HepG2 (cell line): ENCODE results near the gene CAPN10. TPM values are rescaled to one million over a fixed set of nuclear protein-coding genes. Genes with fewer than 3 reads are reported as not detected.
A peak's percentile ranks its signal among the peaks of the same experiment; 100 is the strongest.

Experiments used
- BORCS8-MEF2B ChIP-seq: sonication (generic); formaldehyde crosslinking; IDR thresholded peaks from 2 replicates; pipeline ENCODE4 v1.8.0; 2022; ENCODE audit warnings: mild to moderate bottlenecking, missing genetic modification reagents
- CCDC6 ChIP-seq: sonication (generic); formaldehyde crosslinking; IDR thresholded peaks from 2 replicates; pipeline ENCODE4 v1.8.1; 2022; ENCODE audit warnings: mild to moderate bottlenecking, missing genetic modification reagents, moderate library complexity
- CENPX ChIP-seq: sonication (generic); formaldehyde crosslinking; IDR thresholded peaks from 2 replicates; pipeline ENCODE4 v1.9.0; 2021; ENCODE audit warnings: mild to moderate bottlenecking, missing genetic modification reagents, moderate library complexity
- DPF2 ChIP-seq: sonication (generic); formaldehyde crosslinking; IDR thresholded peaks from 2 replicates; pipeline ENCODE4 v1.4.0; 2020; ENCODE audit warnings: mild to moderate bottlenecking, low read depth, missing genetic modification reagents, borderline replicate concordance
- FOXM1 ChIP-seq: sonication (generic); formaldehyde crosslinking; IDR thresholded peaks from 2 replicates; pipeline ENCODE4 v1.5.0; 2020; ENCODE audit warnings: missing genetic modification reagents
- HMGA1 ChIP-seq: sonication (generic); formaldehyde crosslinking; conservative IDR thresholded peaks from 2 replicates; pipeline ENCODE4 v1.4.0; 2020; ENCODE audit warnings: missing genetic modification reagents
- KAT7 ChIP-seq: IDR thresholded peaks from 2 replicates; pipeline ENCODE4 v1.6.1; 2018; ENCODE audit warnings: borderline replicate concordance, missing compliant biosample characterization
- NFKBIZ ChIP-seq: IDR thresholded peaks from 2 replicates; pipeline ENCODE4 v1.6.1; 2018; ENCODE audit warnings: missing genetic modification reagents, missing compliant biosample characterization
- REL ChIP-seq: sonication (generic); formaldehyde crosslinking; conservative IDR thresholded peaks from 2 replicates; pipeline ENCODE4 v1.8.0; 2022; ENCODE audit warnings: mild to moderate bottlenecking, missing genetic modification reagents, moderate library complexity
- RXRA ChIP-seq: sonication (generic); formaldehyde crosslinking; IDR thresholded peaks from 2 replicates; pipeline ENCODE4 v1.5.1; 2020; ENCODE audit warnings: missing genetic modification reagents
- SCMH1 ChIP-seq: sonication (generic); formaldehyde crosslinking; IDR thresholded peaks from 2 replicates; pipeline ENCODE4 v1.9.0; 2021; ENCODE audit warnings: missing genetic modification reagents, mild to moderate bottlenecking, borderline replicate concordance
- SIN3B ChIP-seq: fragments of 150-350 bp; IDR thresholded peaks from 2 replicates; pipeline ENCODE4 v1.6.1; 2014; ENCODE audit warnings: low read length
- ZBTB1 ChIP-seq: sonication (generic); formaldehyde crosslinking; IDR thresholded peaks from 2 replicates; pipeline ENCODE4 v1.4.0; 2020; ENCODE audit warnings: missing genetic modification reagents, borderline replicate concordance
- ZBTB7A ChIP-seq: sonication (generic); formaldehyde crosslinking; IDR thresholded peaks from 2 replicates; pipeline ENCODE4 v1.8.0; 2022; ENCODE audit warnings: mild to moderate bottlenecking, missing genetic modification reagents
- ZNF143 ChIP-seq: sonication (generic); formaldehyde crosslinking; IDR thresholded peaks from 2 replicates; pipeline ENCODE4 v1.4.0; 2020; ENCODE audit warnings: missing genetic modification reagents
- ZNF329 ChIP-seq: sonication (generic); formaldehyde crosslinking; IDR thresholded peaks from 2 replicates; pipeline ENCODE4 v1.9.0; 2021; ENCODE audit warnings: low read depth, mild to moderate bottlenecking, missing genetic modification reagents
- ZNF350 ChIP-seq: sonication (generic); formaldehyde crosslinking; IDR thresholded peaks from 2 replicates; pipeline ENCODE4 v1.4.0; 2020; ENCODE audit warnings: mild to moderate bottlenecking, low read depth, missing genetic modification reagents, borderline replicate concordance
- ZNF382 ChIP-seq: sonication (generic); formaldehyde crosslinking; IDR thresholded peaks from 2 replicates; pipeline ENCODE4 v1.5.0; 2020; ENCODE audit warnings: missing genetic modification reagents, mild to moderate bottlenecking, borderline replicate concordance
- ZNF546 ChIP-seq: sonication (generic); formaldehyde crosslinking; conservative IDR thresholded peaks from 2 replicates; pipeline ENCODE4 v1.8.1; 2023; ENCODE audit warnings: mild to moderate bottlenecking, missing genetic modification reagents
- ZNF766 ChIP-seq: sonication (generic); formaldehyde crosslinking; IDR thresholded peaks from 2 replicates; pipeline ENCODE4 v1.5.0; 2020; ENCODE audit warnings: missing genetic modification reagents, borderline replicate concordance
- ZNF780A ChIP-seq: sonication (generic); formaldehyde crosslinking; IDR thresholded peaks from 2 replicates; pipeline ENCODE4 v1.8.0; 2022; ENCODE audit warnings: mild to moderate bottlenecking, missing genetic modification reagents, moderate library complexity
- polyA plus RNA-seq, 8 experiments: library from polyadenylated mRNA; depleted of rRNA in 3 of 8; stranded (reverse) in 7 of 8; unstranded in 1 of 8; fragments of >200 nt; fragmentation: Illumina TruSeq in 4 of 8; extraction: Trizol in 4 of 8; gene quantifications; 2 replicates each; pipeline versions ENCODE4 v1.2.1 to v1.2.3, GENCODE V29; 2011 to 2016; ENCODE audit warnings: low read depth in 4 of 8, missing spikeins in 1 of 8, mixed read lengths in 1 of 8; ENCODE audit not compliant: insufficient read depth in 1 of 8
- total RNA-seq, 5 experiments: library from RNA; depleted of rRNA; stranded (reverse); fragments of >200 nt; fragmentation: Illumina TruSeq; extraction: Trizol; gene quantifications; 2 replicates each; pipeline ENCODE4 v1.2.3, GENCODE V29; 2016; ENCODE audit warnings: low read depth in 1 of 5
- TF ChIP-seq, protein P1 (sequence below): sonication (generic); formaldehyde crosslinking; IDR thresholded peaks from 2 replicates; pipeline ENCODE4 v1.4.0; 2020; ENCODE audit warnings: mild to moderate bottlenecking, low read depth, missing genetic modification reagents
- TF ChIP-seq, protein P2 (sequence below): sonication (generic); formaldehyde crosslinking; IDR thresholded peaks from 2 replicates; pipeline ENCODE4 v1.4.0; 2020; ENCODE audit warnings: mild to moderate bottlenecking, missing genetic modification reagents
- TF ChIP-seq, protein P3 (sequence below): sonication (generic); formaldehyde crosslinking; IDR thresholded peaks from 2 replicates; pipeline ENCODE4 v1.5.0; 2020; ENCODE audit warnings: missing genetic modification reagents

The CAPN10 gene
- total and polyA plus RNA-seq, 2 of the 13 experiments (the other 11 are each of a cell fraction or from before 2014, with no cell fraction given), result 27.6 to 32.4 TPM

DNA sequence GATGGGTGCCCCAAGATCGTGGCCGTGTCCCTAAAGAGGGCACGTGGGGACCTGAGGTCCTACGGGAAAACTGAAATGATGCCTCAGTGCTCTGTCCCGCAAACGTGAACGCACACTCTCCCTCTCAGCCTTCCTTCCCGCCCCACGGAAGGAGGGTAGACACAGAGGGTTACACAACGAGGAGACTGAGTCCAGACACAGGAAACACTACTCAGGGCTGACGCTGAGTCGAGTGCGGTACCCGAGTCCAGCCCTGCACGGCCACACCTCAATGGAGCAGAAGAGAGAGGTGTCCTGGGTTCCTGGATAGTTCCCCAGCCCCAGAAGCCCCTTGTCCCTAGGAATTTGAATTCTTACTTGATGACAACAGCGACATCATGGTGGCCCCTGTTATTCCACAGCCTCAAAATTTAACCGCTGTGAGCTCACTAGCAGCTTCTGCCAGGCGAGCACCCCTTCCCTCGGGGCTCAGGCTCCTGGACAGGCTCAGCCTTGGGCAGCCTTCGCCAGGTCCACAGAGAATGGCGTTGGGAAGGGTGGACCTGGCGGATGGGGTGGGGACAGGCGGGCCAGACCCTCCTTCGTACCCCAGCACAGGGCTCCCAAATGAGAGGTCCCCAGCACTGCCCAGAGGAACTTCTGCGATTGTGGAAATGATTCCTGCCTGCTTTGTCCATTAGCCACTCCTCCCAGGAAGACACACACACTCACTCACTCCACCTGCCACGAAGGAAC lies 19.2 kb upstream of the CAPN10 start (continued):
- TF ChIP-seq, protein P1, sequence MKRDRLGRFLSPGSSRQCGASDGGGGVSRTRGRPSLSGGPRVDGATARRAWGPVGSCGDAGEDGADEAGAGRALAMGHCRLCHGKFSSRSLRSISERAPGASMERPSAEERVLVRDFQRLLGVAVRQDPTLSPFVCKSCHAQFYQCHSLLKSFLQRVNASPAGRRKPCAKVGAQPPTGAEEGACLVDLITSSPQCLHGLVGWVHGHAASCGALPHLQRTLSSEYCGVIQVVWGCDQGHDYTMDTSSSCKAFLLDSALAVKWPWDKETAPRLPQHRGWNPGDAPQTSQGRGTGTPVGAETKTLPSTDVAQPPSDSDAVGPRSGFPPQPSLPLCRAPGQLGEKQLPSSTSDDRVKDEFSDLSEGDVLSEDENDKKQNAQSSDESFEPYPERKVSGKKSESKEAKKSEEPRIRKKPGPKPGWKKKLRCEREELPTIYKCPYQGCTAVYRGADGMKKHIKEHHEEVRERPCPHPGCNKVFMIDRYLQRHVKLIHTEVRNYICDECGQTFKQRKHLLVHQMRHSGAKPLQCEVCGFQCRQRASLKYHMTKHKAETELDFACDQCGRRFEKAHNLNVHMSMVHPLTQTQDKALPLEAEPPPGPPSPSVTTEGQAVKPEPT (CRISPR knock-in tag), result 0 out of 2 replicates have a peak, but pooled peaks have one; percentile 22
- TF ChIP-seq, protein P2, sequence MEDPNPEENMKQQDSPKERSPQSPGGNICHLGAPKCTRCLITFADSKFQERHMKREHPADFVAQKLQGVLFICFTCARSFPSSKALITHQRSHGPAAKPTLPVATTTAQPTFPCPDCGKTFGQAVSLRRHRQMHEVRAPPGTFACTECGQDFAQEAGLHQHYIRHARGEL, result no peak
- TF ChIP-seq SCMH1 (CRISPR knock-in tag), result no peak
- TF ChIP-seq CENPX (CRISPR knock-in tag), result no peak
- 0 out of 2 replicates have a peak, but pooled peaks have one; percentile 50 for TF ChIP-seq ZNF350 (CRISPR knock-in tag)
- TF ChIP-seq FOXM1 (CRISPR knock-in tag), result no peak
- TF ChIP-seq NFKBIZ (CRISPR knock-in tag), result no peak
- TF ChIP-seq, protein P3, sequence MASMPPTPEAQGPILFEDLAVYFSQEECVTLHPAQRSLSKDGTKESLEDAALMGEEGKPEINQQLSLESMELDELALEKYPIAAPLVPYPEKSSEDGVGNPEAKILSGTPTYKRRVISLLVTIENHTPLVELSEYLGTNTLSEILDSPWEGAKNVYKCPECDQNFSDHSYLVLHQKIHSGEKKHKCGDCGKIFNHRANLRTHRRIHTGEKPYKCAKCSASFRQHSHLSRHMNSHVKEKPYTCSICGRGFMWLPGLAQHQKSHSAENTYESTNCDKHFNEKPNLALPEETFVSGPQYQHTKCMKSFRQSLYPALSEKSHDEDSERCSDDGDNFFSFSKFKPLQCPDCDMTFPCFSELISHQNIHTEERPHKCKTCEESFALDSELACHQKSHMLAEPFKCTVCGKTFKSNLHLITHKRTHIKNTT, result no peak
- 0 out of 2 replicates have a peak, but pooled peaks have one; percentile 39 for TF ChIP-seq DPF2 (CRISPR knock-in tag)
- no peak for TF ChIP-seq ZNF766 (CRISPR knock-in tag)
- TF ChIP-seq ZBTB1, result no peak
- TF ChIP-seq ZNF382 (CRISPR knock-in tag), result no peak
- TF ChIP-seq RXRA, result no peak
- TF ChIP-seq ZNF329, result no peak
- TF ChIP-seq KAT7 (CRISPR knock-in tag), result no peak
- peak; percentile 38; the same call in 1 of the 2 replicates for TF ChIP-seq CCDC6 (CRISPR knock-in tag)
- no peak for TF ChIP-seq HMGA1 (CRISPR knock-in tag)
- TF ChIP-seq REL (CRISPR knock-in tag), result peak; percentile 16; the same call in 1 of the 2 replicates
- TF ChIP-seq BORCS8-MEF2B (CRISPR knock-in tag), result 0 out of 2 replicates have a peak, but pooled peaks have one; percentile 5
- no peak for TF ChIP-seq ZBTB7A (CRISPR knock-in tag)
- peak; percentile 37 for TF ChIP-seq ZNF143 (CRISPR knock-in tag)
- 0 out of 2 replicates have a peak, but pooled peaks have one; percentile 35 for TF ChIP-seq ZNF546 (CRISPR knock-in tag)
- TF ChIP-seq ZNF780A, result 0 out of 2 replicates have a peak, but pooled peaks have one; percentile 15
- TF ChIP-seq SIN3B, result no peak
